Cardiac fibroblast (primary cell): ENCODE results near the gene AKR1C3.
A peak's percentile ranks its signal among the peaks of the same experiment; 100 is the strongest.
"Not testable (repeated sequence)": the region's sequence is repeated elsewhere in the genome, so short reads cannot be mapped to it uniquely, and the experiment has no call there.

ENCODE experiments used
- DNase-seq, 2 donors: peaks; one replicate each; pipeline versions ENCODE4 v3.0.0 to v3.0.0-alpha.2; 2010; ENCODE audit warnings: low read depth in 2 of 2
- H3K4me3 ChIP-seq, 2 donors: replicated peaks in 1 of 2; 1 replicate in 1 of 2; 2 replicates in 1 of 2; pipeline ENCODE4 v1.5.1; 2011; ENCODE audit warnings: low read depth in 2 of 2, low read length in 2 of 2, mild to moderate bottlenecking in 2 of 2, moderate library complexity in 1 of 2
- CTCF ChIP-seq: IDR thresholded peaks from one replicate; pipeline ENCODE4 v1.5.1; 2011; ENCODE audit warnings: low read depth, mild to moderate bottlenecking, low read length, inconsistent platforms

Gene AKR1C3

GRCh38 chr10:5103481-5103880 lies 9.3 kb downstream of the AKR1C3 start:
- DNase-seq: no peak
- TF ChIP-seq CTCF: no peak
- no peak overlapping the region for H3K4me3 ChIP-seq

- DNase-seq: peak in 1 of 2 donors; percentile 31
- H3K4me3 ChIP-seq: no peak overlapping the region
- no peak for TF ChIP-seq CTCF
These were observed 11.4 kb downstream of the AKR1C3 start for GRCh38 chr10:5105626-5106025.

GRCh38 chr10:5106553-5106952 lies 12.3 kb downstream of the AKR1C3 start:
- H3K4me3 ChIP-seq: no peak overlapping the region
- TF ChIP-seq CTCF: no peak
- DNase-seq: no peak

GRCh38 chr10:5107860-5108526 lies 13.8 kb downstream of the AKR1C3 start:
- no peak for TF ChIP-seq CTCF
- no peak for DNase-seq
- H3K4me3 ChIP-seq: no peak overlapping the region

- H3K4me3 ChIP-seq: no peak overlapping the region
- no peak for DNase-seq
- TF ChIP-seq CTCF: no peak
These were observed 14.6 kb downstream of the AKR1C3 start for GRCh38 chr10:5108658-5109416.

DNA sequence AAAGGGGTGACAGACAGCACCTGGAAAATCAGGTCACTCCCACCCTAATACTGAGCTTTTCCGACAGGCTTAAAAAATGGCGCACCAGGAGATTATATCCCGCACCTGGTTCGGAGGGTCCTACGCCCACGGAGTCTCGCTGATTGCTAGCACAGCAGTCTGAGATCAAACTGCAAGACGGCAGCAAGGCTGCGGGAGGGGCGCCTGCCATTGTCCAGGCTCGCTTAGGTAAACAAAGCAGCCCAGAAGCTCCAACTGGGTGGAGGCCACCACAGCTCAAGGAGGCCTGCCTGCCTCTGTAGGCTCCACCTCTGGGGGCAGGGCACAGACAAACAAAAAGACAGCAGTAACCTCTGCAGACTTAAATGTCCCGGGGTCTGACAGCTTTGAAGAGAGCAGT lies 15.6 kb downstream of the AKR1C3 start:
- DNase-seq, H3K4me3 ChIP-seq: not testable (repeated sequence)

- TF ChIP-seq CTCF: no peak
- no peak for DNase-seq
- no peak overlapping the region for H3K4me3 ChIP-seq
These were observed 22.4 kb downstream of the AKR1C3 start for GRCh38 chr10:5116621-5117020.
